CD14-positive monocyte (primary cell): ENCODE data around the gene B3GLCT. TPM values are rescaled to one million over a fixed set of nuclear protein-coding genes. Genes with fewer than 3 reads are reported as not detected.

Experiments
- DNase-seq, 3 donors: peaks; one replicate each; pipeline ENCODE4 v3.0.0-alpha.2; 2011 to 2022
- H2AFZ ChIP-seq: 2 replicates; pipeline ENCODE4 v1.6.0; 2012; ENCODE audit warnings: mild to moderate bottlenecking, low read depth, low read length, inconsistent platforms; ENCODE audit not compliant: insufficient read depth, poor library complexity, severe bottlenecking
- H3K27ac ChIP-seq, 2 donors: 1 replicate in 1 of 2; 2 replicates in 1 of 2; pipeline ENCODE4 v1.5.1; 2012 to 2013; ENCODE audit warnings: low read length in 2 of 2, control low read depth in 1 of 2, inconsistent platforms in 1 of 2, low read depth in 1 of 2, mild to moderate bottlenecking in 1 of 2
- H3K27me3 ChIP-seq, 2 donors: one replicate each; pipeline versions ENCODE4 v1.6.0 to v1.6.1; 2011 to 2013; ENCODE audit warnings: low read length in 2 of 2; ENCODE audit not compliant: control insufficient read depth in 2 of 2, insufficient read depth in 2 of 2
- H3K36me3 ChIP-seq, 2 donors: replicated peaks in 1 of 2; 1 replicate in 1 of 2; 2 replicates in 1 of 2; pipeline versions ENCODE4 v1.5.1 to v1.6.1; 2012 to 2013; ENCODE audit warnings: low read length in 2 of 2, control low read depth in 1 of 2, inconsistent platforms in 1 of 2, mild to moderate bottlenecking in 1 of 2; ENCODE audit not compliant: insufficient read depth in 2 of 2, control insufficient read depth in 1 of 2
- H3K4me1 ChIP-seq, 2 donors: 1 replicate in 1 of 2; 2 replicates in 1 of 2; pipeline versions ENCODE4 v1.5.1 to v1.6.1; 2012 to 2013; ENCODE audit warnings: low read length in 2 of 2, control low read depth in 1 of 2, inconsistent platforms in 1 of 2, mild to moderate bottlenecking in 1 of 2, moderate library complexity in 1 of 2; ENCODE audit not compliant: insufficient read depth in 2 of 2, control insufficient read depth in 1 of 2
- H3K4me2 ChIP-seq: replicated peaks from 2 replicates; pipeline ENCODE3; 2012; ENCODE audit warnings: low read length, moderate library complexity, mild to moderate bottlenecking; ENCODE audit not compliant: poor library complexity, severe bottlenecking; ENCODE audit errors: extremely low read depth
- H3K4me3 ChIP-seq, 3 experiments: fragments of 200-600 bp in 1 of 3; sonication (generic) in 1 of 3; replicated peaks in 1 of 3; 1 replicate in 2 of 3; 2 replicates in 1 of 3; pipeline ENCODE4 v1.5.1; 2011 to 2013; ENCODE audit warnings: low read length in 3 of 3, mild to moderate bottlenecking in 3 of 3, control low read depth in 2 of 3, low read depth in 2 of 3, inconsistent platforms in 1 of 3, moderate library complexity in 1 of 3
- H3K79me2 ChIP-seq: 2 replicates; pipeline ENCODE4 v1.6.0; 2012; ENCODE audit warnings: mild to moderate bottlenecking, control low read depth, inconsistent platforms, low read length, moderate library complexity; ENCODE audit not compliant: insufficient read depth
- H3K9ac ChIP-seq: 2 replicates; pipeline ENCODE4 v1.6.0; 2017; ENCODE audit warnings: low read length, mild to moderate bottlenecking; ENCODE audit not compliant: insufficient read depth, poor library complexity, severe bottlenecking
- H3K9me3 ChIP-seq, 2 donors: replicated peaks in 1 of 2; 1 replicate in 1 of 2; 2 replicates in 1 of 2; pipeline versions ENCODE4 v1.5.1 to v1.6.1; 2012 to 2013; ENCODE audit warnings: low read length in 2 of 2, control low read depth in 1 of 2; ENCODE audit not compliant: control insufficient read depth in 1 of 2, insufficient read depth in 1 of 2
- H4K20me1 ChIP-seq: 2 replicates; pipeline ENCODE4 v1.6.0; 2012; ENCODE audit warnings: mild to moderate bottlenecking, low read length, control low read depth, moderate library complexity; ENCODE audit not compliant: insufficient read depth
- H3K27ac Mint-ChIP-seq, 7 donors: one replicate each; pipeline ENCODE4 v1.8.0; 2020; ENCODE audit warnings: mild to moderate bottlenecking in 7 of 7, mixed read lengths in 7 of 7, moderate library complexity in 6 of 7, inconsistent platforms in 2 of 7
- H3K27me3 Mint-ChIP-seq, 3 donors: one replicate each; pipeline ENCODE4 v1.8.0; 2021 to 2022; ENCODE audit warnings: low read depth in 3 of 3, mild to moderate bottlenecking in 3 of 3, mixed read lengths in 3 of 3, moderate library complexity in 3 of 3, inconsistent platforms in 1 of 3
- H3K36me3 Mint-ChIP-seq, 2 donors: one replicate each; pipeline ENCODE4 v1.8.0; 2020; ENCODE audit warnings: mixed read lengths in 2 of 2, inconsistent platforms in 1 of 2, mild to moderate bottlenecking in 1 of 2
- H3K4me1 Mint-ChIP-seq: one replicate; pipeline ENCODE4 v1.8.0; 2020; ENCODE audit warnings: mild to moderate bottlenecking, mixed read lengths
- H3K4me3 Mint-ChIP-seq, 2 donors: one replicate each; pipeline ENCODE4 v1.8.0; 2020; ENCODE audit warnings: mild to moderate bottlenecking in 2 of 2, mixed read lengths in 2 of 2, moderate library complexity in 1 of 2
- H3K9me3 Mint-ChIP-seq, 7 donors: one replicate each; pipeline ENCODE4 v1.8.0; 2020 to 2022; ENCODE audit warnings: mixed read lengths in 7 of 7, mild to moderate bottlenecking in 6 of 7, moderate library complexity in 6 of 7, inconsistent platforms in 2 of 7
- CTCF ChIP-seq: fragments of 200-600 bp; IDR thresholded peaks from one replicate; pipeline ENCODE4 v1.8.0; 2022; ENCODE audit warnings: antibody characterized with exemption, mild to moderate bottlenecking
- WGBS: methylation state at CpG from one replicate; pipeline ENCODE4 v1.1.5; 2013; ENCODE audit warnings: missing lambda C conversion rate; ENCODE audit not compliant: insufficient coverage; 5-methylcytosine and 5-hydroxymethylcytosine counted together
- intact Hi-C, 2 donors: fragments of 100-400 bp; cut with micrococcal nuclease; formaldehyde crosslinking; loops; one replicate each; pipeline versions ENCODE4 v1.15.0 to v1.15.1; 2023
- polyA plus RNA-seq, 3 donors: library from polyadenylated mRNA; depleted of rRNA in 1 of 3; unstranded in 2 of 3; stranded (reverse) in 1 of 3; fragments of 300-500 nt in 2 of 3; fragments of >200 nt in 1 of 3; fragmentation: Illumina TruSeq in 2 of 3; gene quantifications; 1 replicate in 2 of 3; 2 replicates in 1 of 3; pipeline ENCODE4 v1.2.3, GENCODE V29; 2012 to 2021

B3GLCT gene
- polyA plus RNA-seq, 3 donors = 0.63 to 2.0 (median 2.0) TPM

DNA sequence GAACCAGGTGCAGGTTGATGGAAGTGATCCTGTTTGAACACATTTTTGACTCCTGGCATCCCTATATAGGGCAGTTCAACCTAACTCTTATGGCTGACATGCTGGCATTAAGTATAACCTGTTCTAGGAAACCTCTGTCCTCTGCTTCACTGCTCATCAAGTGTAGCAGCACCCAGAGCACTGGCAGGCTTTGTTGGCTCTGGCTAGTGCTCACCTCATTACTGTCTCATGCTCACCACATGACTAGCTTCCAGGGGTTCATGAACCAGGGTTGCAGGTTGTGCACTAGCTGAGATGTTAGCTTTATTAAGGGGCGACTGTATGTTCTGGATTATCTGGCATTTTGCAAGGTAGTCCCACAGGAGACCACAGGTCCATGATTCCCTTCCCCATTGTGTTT, 63.6 kb downstream of the B3GLCT start:
- WGBS = 91% methylated on average over 1 of the region's 1 CpG
- Mint-ChIP-seq H3K4me1 (no peaks in the 10 kb centered on the region), H3K27ac (no peak overlapping the region), H3K27me3 (no peaks in the 10 kb centered on the region), H3K4me3 (no peak overlapping the region), H3K36me3 (peaks cover 3 to 9% of the 10 kb centered on the region in 2 donors), H3K9me3 (peaks cover 0 to 6% (median 4%) of the 10 kb centered on the region in 7 donors)
- Histone ChIP-seq H3K27ac (no peak overlapping the region), H3K79me2 (no peaks in the 10 kb centered on the region), H3K9ac (no peak overlapping the region), H3K4me1 (no peaks in the 10 kb centered on the region), H3K4me2 (no peak overlapping the region), H3K36me3 (no peaks in the 10 kb centered on the region), H2AFZ (no peak overlapping the region), H4K20me1 (no peaks in the 10 kb centered on the region), H3K9me3 (peaks cover 3 to 4% of the 10 kb centered on the region in 2 donors), H3K4me3 (no peak overlapping the region), H3K27me3 (no peaks in the 10 kb centered on the region)
- intact Hi-C loops = no loop called here
- TF ChIP-seq CTCF = no peak
- no peak for DNase-seq

GRCh38 chr13:31264151-31264550, 64.4 kb downstream of the B3GLCT start:
- WGBS = no CpG with 5 or more reads among the region's 4 CpGs
- peaks cover 0 to 4% of the 10 kb centered on the region in 2 donors for H3K9me3 ChIP-seq

More at GRCh38 chr13:31264151-31264550, 64.4 kb downstream of the B3GLCT start:
- Histone ChIP-seq H3K4me1 (no peaks in the 10 kb centered on the region), H3K27me3 (no peaks in the 10 kb centered on the region), H3K27ac (no peak overlapping the region), H4K20me1 (no peaks in the 10 kb centered on the region), H3K4me2 (no peak overlapping the region), H3K4me3 (no peak overlapping the region), H2AFZ (no peak overlapping the region), H3K9ac (no peak overlapping the region), H3K36me3 (no peaks in the 10 kb centered on the region), H3K79me2 (no peaks in the 10 kb centered on the region)
- Mint-ChIP-seq H3K27me3 (no peaks in the 10 kb centered on the region), H3K9me3 (peaks cover 0 to 6% (median 4%) of the 10 kb centered on the region in 7 donors), H3K36me3 (peaks cover 3 to 15% of the 10 kb centered on the region in 2 donors), H3K27ac (no peak overlapping the region), H3K4me3 (no peak overlapping the region), H3K4me1 (no peaks in the 10 kb centered on the region)
- intact Hi-C loops = no loop called here
- TF ChIP-seq CTCF = no peak
- DNase-seq = no peak
